Chondrocyte (in vitro differentiated cells): Measurements from ENCODE around the gene ARHGAP26. TPM values are rescaled to one million over a fixed set of nuclear protein-coding genes. Genes with fewer than 3 reads are reported as not detected.

Source experiments
- DNase-seq: peaks from one replicate; pipeline ENCODE4 v3.0.0; 2021; ENCODE audit warnings: mixed read lengths, low spot score
- H3K27ac Mint-ChIP-seq: one replicate; pipeline ENCODE4 v1.8.0; 2021; ENCODE audit warnings: mild to moderate bottlenecking, moderate library complexity, mixed read lengths; ENCODE audit not compliant: unreplicated experiment
- H3K27me3 Mint-ChIP-seq: 2 replicates; pipeline ENCODE4 v1.8.0; 2021; ENCODE audit warnings: low read depth, mixed read lengths
- H3K36me3 Mint-ChIP-seq: 2 replicates; pipeline ENCODE4 v1.8.0; 2021; ENCODE audit warnings: low read depth, mixed read lengths
- H3K4me1 Mint-ChIP-seq: 2 replicates; pipeline ENCODE4 v1.8.0; 2021; ENCODE audit warnings: low read depth, mild to moderate bottlenecking, mixed read lengths
- H3K4me3 Mint-ChIP-seq: one replicate; pipeline ENCODE4 v1.8.0; 2021; ENCODE audit warnings: mild to moderate bottlenecking, moderate library complexity, mixed read lengths; ENCODE audit not compliant: unreplicated experiment
- H3K9me3 Mint-ChIP-seq: 2 replicates; pipeline ENCODE4 v1.8.0; 2021; ENCODE audit warnings: low read depth, mixed read lengths
- total RNA-seq: library from RNA; stranded (reverse); gene quantifications from 3 replicates; pipeline ENCODE4 v1.2.1, GENCODE V29; 2021
- TF ChIP-seq, protein P1 (sequence below): fragments of 200-600 bp; sonication (generic); IDR thresholded peaks from 2 replicates; pipeline ENCODE4 v1.5.0; 2021; ENCODE audit warnings: antibody characterized with exemption, mild to moderate bottlenecking, moderate library complexity

Gene ARHGAP26
- total RNA-seq, 1 donor from 2014 or later: 16.4 TPM

DNA sequence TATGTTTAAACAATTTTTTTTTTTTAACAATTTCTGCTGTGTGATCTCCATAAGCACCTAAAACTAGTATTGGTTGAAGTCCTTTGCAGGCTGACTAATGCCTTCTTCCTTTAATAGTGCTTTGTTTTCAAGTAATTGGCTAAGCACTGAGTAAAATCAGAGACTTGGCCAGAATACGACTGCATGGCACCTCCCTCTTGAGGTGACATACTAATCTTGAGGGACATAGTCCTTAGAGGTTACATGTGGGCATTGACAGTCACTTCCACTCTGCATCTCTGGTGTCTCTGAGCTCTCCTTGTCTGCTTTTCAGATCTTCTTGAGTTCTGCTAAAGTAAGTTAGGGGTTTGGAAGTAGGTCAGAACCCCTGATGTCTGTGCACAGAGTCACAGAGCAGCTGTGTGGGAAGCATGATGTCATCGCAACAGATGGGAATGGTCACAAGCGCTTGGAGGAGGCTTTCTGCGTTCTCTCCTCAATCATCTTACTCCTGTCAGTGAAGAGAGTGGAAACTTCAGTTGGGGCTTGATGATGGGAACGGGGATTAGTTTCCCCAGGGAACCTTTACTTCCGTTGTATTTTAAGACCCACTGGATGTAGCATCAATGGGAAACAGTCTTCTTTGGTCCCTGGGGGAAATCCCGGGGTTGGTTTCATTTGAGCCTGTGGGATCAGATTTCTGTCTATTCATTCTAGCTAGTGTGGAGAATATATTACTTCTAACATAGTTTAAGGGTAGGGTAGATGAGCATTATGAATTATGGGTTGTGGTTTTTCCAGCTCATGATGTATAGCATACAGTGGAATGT is 136.9 kb downstream of the ARHGAP26 start:
- peaks cover 11% of the 10 kb centered on the region for H3K4me1 Mint-ChIP-seq
- TF ChIP-seq, protein P1, sequence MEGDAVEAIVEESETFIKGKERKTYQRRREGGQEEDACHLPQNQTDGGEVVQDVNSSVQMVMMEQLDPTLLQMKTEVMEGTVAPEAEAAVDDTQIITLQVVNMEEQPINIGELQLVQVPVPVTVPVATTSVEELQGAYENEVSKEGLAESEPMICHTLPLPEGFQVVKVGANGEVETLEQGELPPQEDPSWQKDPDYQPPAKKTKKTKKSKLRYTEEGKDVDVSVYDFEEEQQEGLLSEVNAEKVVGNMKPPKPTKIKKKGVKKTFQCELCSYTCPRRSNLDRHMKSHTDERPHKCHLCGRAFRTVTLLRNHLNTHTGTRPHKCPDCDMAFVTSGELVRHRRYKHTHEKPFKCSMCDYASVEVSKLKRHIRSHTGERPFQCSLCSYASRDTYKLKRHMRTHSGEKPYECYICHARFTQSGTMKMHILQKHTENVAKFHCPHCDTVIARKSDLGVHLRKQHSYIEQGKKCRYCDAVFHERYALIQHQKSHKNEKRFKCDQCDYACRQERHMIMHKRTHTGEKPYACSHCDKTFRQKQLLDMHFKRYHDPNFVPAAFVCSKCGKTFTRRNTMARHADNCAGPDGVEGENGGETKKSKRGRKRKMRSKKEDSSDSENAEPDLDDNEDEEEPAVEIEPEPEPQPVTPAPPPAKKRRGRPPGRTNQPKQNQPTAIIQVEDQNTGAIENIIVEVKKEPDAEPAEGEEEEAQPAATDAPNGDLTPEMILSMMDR: no peak
- peaks cover 33% of the 10 kb centered on the region for H3K36me3 Mint-ChIP-seq
- no peak overlapping the region for H3K4me3 Mint-ChIP-seq
- no peaks in the 10 kb centered on the region for H3K27me3 Mint-ChIP-seq
- no peak for DNase-seq
- H3K9me3 Mint-ChIP-seq: no peaks in the 10 kb centered on the region
- no peak overlapping the region for H3K27ac Mint-ChIP-seq

DNA sequence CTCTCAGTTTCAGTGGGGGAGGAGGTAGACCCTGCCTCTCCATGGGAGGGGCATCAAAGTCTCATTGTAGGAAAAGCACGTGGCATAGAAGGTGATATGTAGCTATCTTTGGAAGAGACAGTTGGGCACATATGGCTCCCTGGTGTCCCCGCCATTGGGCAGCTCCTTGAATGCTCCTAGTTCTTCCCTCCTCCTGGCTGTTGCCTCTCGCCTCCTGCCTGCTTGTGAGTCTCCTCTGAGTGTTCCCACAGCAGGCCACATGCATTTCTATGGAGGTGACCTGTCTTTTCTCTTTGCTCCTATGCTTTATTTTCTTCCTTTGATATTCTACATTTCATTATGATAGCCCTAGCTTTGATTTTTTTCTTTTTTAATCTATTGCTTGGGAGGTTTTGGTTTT is 138.5 kb downstream of the ARHGAP26 start:
- no peak for DNase-seq
- TF ChIP-seq, protein P1: no peak
- Mint-ChIP-seq H3K36me3 (peaks cover 36% of the 10 kb centered on the region), H3K4me3 (no peak overlapping the region), H3K9me3 (no peaks in the 10 kb centered on the region), H3K27me3 (no peaks in the 10 kb centered on the region), H3K4me1 (peaks cover 7% of the 10 kb centered on the region), H3K27ac (no peak overlapping the region)

DNA sequence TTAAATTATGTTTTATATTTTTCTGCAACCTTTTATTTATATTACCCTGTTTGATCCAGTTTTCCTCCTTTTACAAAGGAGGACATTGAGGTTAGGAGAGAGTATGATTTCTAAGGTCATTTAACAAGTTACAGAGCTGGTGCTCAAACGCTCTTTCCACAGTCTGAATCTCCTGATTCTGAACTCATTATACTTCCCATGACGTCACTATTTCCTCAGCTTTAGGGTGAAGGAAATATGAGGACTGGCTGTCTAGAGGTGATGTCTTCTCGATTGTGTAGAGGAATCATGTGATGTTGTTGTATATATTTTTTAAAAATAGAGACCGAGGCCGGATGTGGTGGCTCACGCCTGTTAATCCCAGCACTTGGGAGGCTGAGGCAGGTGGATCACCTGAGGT is 140.0 kb downstream of the ARHGAP26 start:
- DNase-seq: no peak
- H3K4me1 Mint-ChIP-seq: peaks cover 7% of the 10 kb centered on the region
- TF ChIP-seq, protein P1: no peak
- no peak overlapping the region for H3K4me3 Mint-ChIP-seq
- H3K36me3 Mint-ChIP-seq: peaks cover 28% of the 10 kb centered on the region
- no peaks in the 10 kb centered on the region for H3K9me3 Mint-ChIP-seq
- H3K27me3 Mint-ChIP-seq: no peaks in the 10 kb centered on the region
- H3K27ac Mint-ChIP-seq: no peak overlapping the region

DNA sequence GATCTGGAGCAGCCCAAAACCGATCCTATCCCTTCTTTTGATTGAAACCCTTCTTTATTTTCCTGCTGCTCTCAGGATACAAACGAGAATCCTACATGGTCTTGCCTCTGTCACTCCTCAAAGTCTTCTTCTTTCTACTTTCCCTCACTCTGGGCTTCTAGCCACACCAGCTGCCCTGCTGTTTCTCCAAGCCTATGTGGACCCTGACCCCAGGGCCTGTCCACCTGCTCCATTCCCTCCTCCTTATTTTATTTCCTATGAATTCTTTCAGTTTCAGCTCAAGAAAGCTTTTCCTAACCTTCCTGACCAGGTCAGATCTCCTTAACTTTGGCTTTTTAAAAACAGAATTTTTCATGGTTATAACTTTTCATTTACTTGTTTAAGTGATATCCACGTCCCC is 141.0 kb downstream of the ARHGAP26 start:
- TF ChIP-seq, protein P1: no peak
- no peak for DNase-seq
- Mint-ChIP-seq H3K36me3 (peaks cover 27% of the 10 kb centered on the region), H3K4me1 (peaks cover 7% of the 10 kb centered on the region), H3K27ac (no peak overlapping the region), H3K9me3 (no peaks in the 10 kb centered on the region), H3K27me3 (no peaks in the 10 kb centered on the region), H3K4me3 (no peak overlapping the region)

DNA sequence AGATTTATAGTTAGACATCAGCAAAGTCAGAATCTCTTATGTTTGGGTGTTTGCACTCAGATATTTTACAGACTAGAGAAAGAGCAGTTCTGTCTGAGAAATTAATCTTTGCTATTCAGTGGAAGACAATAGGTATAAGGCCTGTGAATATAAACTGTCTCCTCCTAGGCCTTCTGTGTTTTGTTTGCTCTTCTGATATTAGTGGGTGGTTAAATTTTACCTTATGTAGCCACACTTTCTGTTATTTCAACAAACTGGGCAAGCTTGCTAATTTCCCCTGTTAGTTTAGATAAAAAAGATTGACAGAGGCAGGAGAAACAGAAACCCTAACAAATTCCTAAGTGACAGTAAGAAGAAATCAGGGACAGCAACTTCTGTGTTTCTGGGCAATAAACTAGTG is 141.6 kb downstream of the ARHGAP26 start:
- Mint-ChIP-seq H3K4me3 (no peak overlapping the region), H3K36me3 (peaks cover 25% of the 10 kb centered on the region), H3K27me3 (no peaks in the 10 kb centered on the region), H3K9me3 (no peaks in the 10 kb centered on the region), H3K4me1 (peaks cover 7% of the 10 kb centered on the region), H3K27ac (no peak overlapping the region)
- DNase-seq: no peak
- TF ChIP-seq, protein P1: no peak
